ENCODE measurements around the gene COA8.

GRCh38 chr14:103524002-103524935 is 38.5 kb upstream of the COA8 start:
- TF ChIP-seq POLR2AphosphoS5 (IDR thresholded peaks at IDR 0.05; ENCODE audit: insufficient read depth in 1 of 2, low read depth in 1 of 2) (no peak), CTCF (IDR thresholded peaks at IDR 0.05) (no peak), POLR2A (IDR thresholded peaks at IDR 0.05) (no peak)

Data from vagina (tissue), 2 donors.